ENCODE measurements around the gene LCN9.
A peak's percentile ranks its signal among the peaks of the same experiment; 100 is the strongest.

GRCh38 chr9:135704483-135704882 lies 41.4 kb downstream of the LCN9 start:
- TF ChIP-seq GATA2 (IDR thresholded peaks at IDR 0.05; ENCODE audit: low read depth, low read length), result peak; percentile 27; the same call in 1 of the 2 replicates
- no peak for TF ChIP-seq GATA3 (IDR thresholded peaks at IDR 0.05; ENCODE audit: low read depth, low read length)
